Neural crest cell (in vitro differentiated cells): ENCODE results near the gene ZSWIM4. TPM values are rescaled to one million over a fixed set of nuclear protein-coding genes. Genes with fewer than 3 reads are reported as not detected.

Source experiments
- DNase-seq: peaks from one replicate; pipeline ENCODE4 v3.0.0; 2021; ENCODE audit warnings: low read depth, mixed read lengths, low spot score
- H3K27ac Mint-ChIP-seq: one replicate; pipeline ENCODE4 v1.8.0; 2021; ENCODE audit warnings: mild to moderate bottlenecking, mixed read lengths; ENCODE audit not compliant: unreplicated experiment
- H3K27me3 Mint-ChIP-seq: 2 replicates; pipeline ENCODE4 v1.8.0; 2021; ENCODE audit warnings: low read depth, mild to moderate bottlenecking, mixed read lengths
- H3K36me3 Mint-ChIP-seq: 2 replicates; pipeline ENCODE4 v1.8.0; 2021; ENCODE audit warnings: low read depth, mild to moderate bottlenecking, mixed read lengths
- H3K4me1 Mint-ChIP-seq: 2 replicates; pipeline ENCODE4 v1.8.0; 2021; ENCODE audit warnings: mixed read lengths
- H3K4me3 Mint-ChIP-seq: one replicate; pipeline ENCODE4 v1.8.0; 2021; ENCODE audit warnings: mild to moderate bottlenecking, mixed read lengths
- H3K9me3 Mint-ChIP-seq: 2 replicates; pipeline ENCODE4 v1.8.0; 2021; ENCODE audit warnings: mixed read lengths
- total RNA-seq: library from RNA; stranded (reverse); gene quantifications from 2 replicates; pipeline ENCODE4 v1.2.1, GENCODE V29; 2021
- TF ChIP-seq, protein P1 (sequence below): fragments of 200-600 bp; sonication (generic); conservative IDR thresholded peaks from 2 replicates; pipeline ENCODE4 v1.5.0; 2021; ENCODE audit warnings: antibody characterized with exemption, mild to moderate bottlenecking

The ZSWIM4 gene
- total RNA-seq, 1 donor from 2014 or later = 19.9 TPM

DNA sequence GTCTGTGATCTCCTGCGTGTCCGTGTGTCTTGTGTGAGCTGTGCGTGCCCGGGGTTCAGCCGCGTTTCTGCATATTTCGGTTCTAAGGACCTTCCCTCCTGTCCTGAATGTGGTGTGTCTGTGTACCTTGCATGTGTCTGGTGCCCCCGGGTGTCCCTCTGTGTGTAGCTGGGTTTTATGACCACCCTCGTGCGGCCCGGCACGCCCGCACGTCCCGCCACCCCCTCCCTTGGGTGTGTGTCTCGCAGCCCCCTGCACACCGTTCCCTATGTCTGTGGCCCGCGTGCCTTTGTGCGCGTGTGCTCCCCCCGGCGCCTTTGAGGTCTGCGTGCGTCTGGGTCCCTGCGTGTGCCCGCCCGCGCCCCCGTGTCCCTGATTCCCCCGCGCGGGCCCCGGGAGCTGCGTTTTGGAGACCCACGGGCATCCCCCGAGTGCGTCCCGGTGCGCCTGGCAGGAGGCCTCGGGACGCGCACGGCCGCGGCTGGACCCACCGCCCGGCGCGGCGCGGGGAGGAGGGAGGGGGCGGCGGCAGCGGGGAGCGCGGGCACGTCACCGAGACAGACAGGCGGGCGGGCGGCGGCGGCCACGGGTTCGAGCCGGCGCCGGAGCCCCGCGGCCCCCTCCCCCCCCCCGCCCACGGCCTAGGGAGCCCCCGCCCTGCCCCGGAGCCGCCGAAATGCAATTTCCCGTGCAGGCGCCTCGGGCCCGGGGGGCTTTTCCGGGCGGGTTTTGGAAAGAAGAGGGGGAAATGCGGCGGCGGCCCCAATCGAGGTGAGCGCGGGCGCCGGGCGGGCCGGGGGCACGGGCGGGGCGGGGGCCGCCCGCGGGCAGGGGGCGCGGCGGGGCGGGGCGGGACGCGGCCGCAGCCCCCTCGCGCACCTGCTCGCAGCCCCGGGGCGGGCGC lies 69.7 kb downstream of the ZSWIM4 start:
- Mint-ChIP-seq H3K9me3 (no peaks in the 10 kb centered on the region), H3K36me3 (peaks cover 2% of the 10 kb centered on the region), H3K27ac (no peak overlapping the region), H3K4me1 (peaks cover 39% of the 10 kb centered on the region), H3K4me3 (peak overlapping the region; percentile 87), H3K27me3 (peaks cover 59% of the 10 kb centered on the region)
- DNase-seq = no peak
- TF ChIP-seq, protein P1, sequence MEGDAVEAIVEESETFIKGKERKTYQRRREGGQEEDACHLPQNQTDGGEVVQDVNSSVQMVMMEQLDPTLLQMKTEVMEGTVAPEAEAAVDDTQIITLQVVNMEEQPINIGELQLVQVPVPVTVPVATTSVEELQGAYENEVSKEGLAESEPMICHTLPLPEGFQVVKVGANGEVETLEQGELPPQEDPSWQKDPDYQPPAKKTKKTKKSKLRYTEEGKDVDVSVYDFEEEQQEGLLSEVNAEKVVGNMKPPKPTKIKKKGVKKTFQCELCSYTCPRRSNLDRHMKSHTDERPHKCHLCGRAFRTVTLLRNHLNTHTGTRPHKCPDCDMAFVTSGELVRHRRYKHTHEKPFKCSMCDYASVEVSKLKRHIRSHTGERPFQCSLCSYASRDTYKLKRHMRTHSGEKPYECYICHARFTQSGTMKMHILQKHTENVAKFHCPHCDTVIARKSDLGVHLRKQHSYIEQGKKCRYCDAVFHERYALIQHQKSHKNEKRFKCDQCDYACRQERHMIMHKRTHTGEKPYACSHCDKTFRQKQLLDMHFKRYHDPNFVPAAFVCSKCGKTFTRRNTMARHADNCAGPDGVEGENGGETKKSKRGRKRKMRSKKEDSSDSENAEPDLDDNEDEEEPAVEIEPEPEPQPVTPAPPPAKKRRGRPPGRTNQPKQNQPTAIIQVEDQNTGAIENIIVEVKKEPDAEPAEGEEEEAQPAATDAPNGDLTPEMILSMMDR = no peak

DNA sequence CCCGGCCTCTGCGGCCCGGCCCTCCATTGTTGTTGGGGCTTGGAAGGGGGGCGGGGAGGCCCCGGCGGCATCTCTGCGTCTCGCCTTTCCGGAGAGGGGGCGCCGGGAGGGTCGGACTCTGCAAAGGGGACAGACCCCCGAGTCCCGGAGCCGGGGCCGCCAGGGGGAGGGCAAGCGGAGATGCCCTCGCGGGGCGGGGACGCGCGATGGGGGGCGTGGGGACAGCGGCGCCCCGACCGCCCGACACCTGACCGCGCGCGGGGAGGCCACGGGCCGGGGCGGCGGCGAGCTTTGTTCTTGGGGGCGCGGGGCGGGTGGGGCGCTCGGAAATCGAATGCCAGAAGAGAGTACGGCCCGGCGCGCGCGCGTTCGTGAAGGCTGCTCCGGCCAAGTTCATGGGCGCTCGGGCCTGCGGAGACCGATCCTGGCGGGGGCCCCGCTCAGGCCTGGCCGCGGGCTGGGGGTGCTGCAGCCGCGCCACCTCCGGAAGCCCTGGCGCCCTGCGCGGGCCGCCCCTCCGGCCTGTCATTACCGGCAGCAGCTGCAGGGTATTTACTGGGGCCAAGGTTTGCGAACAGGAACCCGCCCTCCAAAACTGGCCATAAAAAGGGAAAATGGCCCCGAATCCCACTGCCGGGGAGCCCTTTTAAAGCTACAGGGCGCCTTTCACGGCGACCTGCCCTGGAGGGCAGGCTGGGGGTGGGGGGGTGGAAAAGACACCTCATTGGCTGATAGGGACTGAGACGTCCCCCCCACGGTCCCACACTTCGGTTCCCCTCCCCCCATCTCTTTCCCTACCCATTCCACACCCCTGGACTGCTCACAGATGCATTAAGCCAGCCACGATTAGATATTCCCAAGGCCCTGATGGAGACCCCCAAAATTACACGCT lies 70.6 kb downstream of the ZSWIM4 start:
- Mint-ChIP-seq H3K4me3 (peak overlapping the region; percentile 89), H3K27me3 (peaks cover 59% of the 10 kb centered on the region), H3K9me3 (no peaks in the 10 kb centered on the region), H3K36me3 (peaks cover 2% of the 10 kb centered on the region), H3K27ac (no peak overlapping the region), H3K4me1 (peaks cover 39% of the 10 kb centered on the region)
- DNase-seq = no peak
- TF ChIP-seq, protein P1 = no peak

DNA sequence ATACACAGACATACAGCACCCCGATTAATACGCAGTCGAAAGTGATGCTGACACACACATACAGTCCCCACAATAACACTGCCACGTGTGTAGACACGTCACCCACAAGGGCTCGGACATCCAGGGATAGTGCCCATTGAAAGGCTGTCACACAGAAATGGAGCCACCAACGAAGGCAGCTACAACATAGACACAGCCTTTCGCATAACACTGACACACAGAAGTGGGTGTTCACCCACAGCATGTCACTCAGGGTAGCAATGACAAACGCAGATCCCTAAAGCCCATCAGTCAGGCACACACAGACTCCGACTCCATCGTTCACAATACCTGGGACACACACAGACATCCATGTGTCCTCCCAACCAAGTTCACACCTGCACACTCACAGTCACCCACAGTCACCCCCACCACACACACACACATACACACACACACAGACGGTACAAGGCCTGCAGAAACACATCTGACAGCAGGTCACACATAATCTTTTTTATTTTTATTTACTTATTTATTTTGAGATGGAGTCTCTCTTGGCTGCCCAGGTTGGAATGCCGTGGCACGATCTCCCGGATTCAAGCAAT lies 71.3 kb downstream of the ZSWIM4 start:
- Mint-ChIP-seq H3K27me3 (peaks cover 58% of the 10 kb centered on the region), H3K4me1 (peaks cover 36% of the 10 kb centered on the region), H3K9me3 (no peaks in the 10 kb centered on the region), H3K27ac (no peak overlapping the region), H3K4me3 (peak overlapping the region; percentile 89), H3K36me3 (peaks cover 2% of the 10 kb centered on the region)
- TF ChIP-seq, protein P1 = no peak
- DNase-seq = no peak

DNA sequence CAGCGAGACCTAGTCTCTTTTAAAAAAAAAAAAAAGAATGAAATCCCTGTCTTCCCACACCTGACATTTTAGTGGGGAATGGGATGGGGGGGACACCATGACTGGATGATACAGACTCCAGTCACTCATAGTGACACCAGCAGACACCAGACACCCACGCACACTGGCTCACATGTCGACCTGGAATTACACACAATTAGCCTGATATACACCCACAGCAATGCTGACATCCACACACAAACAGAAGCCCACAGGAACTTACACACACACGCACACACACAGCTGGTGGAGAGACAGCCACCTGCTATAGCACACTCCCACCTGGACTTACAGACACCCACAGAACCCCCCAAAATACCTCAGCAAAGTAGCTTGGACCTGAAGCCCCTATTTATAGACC lies 73.4 kb downstream of the ZSWIM4 start:
- H3K4me3 Mint-ChIP-seq = no peak overlapping the region
- peaks cover 2% of the 10 kb centered on the region for H3K36me3 Mint-ChIP-seq
- TF ChIP-seq, protein P1 = no peak
- no peak overlapping the region for H3K27ac Mint-ChIP-seq
- peaks cover 29% of the 10 kb centered on the region for H3K4me1 Mint-ChIP-seq
- H3K9me3 Mint-ChIP-seq = no peaks in the 10 kb centered on the region
- no peak for DNase-seq
- peaks cover 47% of the 10 kb centered on the region for H3K27me3 Mint-ChIP-seq

DNA sequence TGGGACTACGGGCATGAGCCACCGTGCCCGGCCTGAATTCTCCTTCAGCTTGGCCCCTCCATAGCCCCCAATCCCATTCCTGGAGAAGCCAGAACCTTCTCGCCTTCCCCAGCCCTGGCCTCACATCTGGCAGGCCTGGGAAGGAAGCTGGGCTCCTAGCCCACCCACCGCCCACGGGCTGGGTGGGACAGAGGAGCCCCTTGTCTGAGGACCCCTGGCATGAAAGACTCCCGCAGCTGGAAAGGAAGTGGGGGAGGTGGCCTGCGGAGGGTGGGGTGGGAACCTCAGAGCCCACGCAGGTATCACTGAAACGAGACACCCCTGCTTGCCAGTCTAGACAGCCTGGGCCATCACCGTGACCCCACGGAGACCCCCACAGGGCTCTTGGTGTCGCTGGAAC lies 74.0 kb downstream of the ZSWIM4 start:
- Mint-ChIP-seq H3K27me3 (peaks cover 43% of the 10 kb centered on the region), H3K36me3 (peaks cover 2% of the 10 kb centered on the region)

More for the DNA sequence above, 74.0 kb downstream of the ZSWIM4 start:
- no peaks in the 10 kb centered on the region for H3K9me3 Mint-ChIP-seq
- no peak overlapping the region for H3K27ac Mint-ChIP-seq
- H3K4me1 Mint-ChIP-seq = peaks cover 27% of the 10 kb centered on the region
- DNase-seq = no peak
- H3K4me3 Mint-ChIP-seq = no peak overlapping the region
- TF ChIP-seq, protein P1 = no peak
